Jurkat, Clone E6-1 (cell line): Measurements from ENCODE around the gene MTHFD2. TPM values are rescaled to one million over a fixed set of nuclear protein-coding genes. Genes with fewer than 3 reads are reported as not detected.
"Not testable (repeated sequence)": the region's sequence is repeated elsewhere in the genome, so short reads cannot be mapped to it uniquely, and the experiment has no call there.

Experiments used
- DNase-seq: peaks from one replicate; pipeline ENCODE4 v3.0.0-alpha.2; 2011; ENCODE audit warnings: low read depth, low spot score
- H3K4me3 ChIP-seq: 2 replicates; pipeline ENCODE4 v1.5.1; 2011; ENCODE audit warnings: mild to moderate bottlenecking, low read length, control low read depth, moderate library complexity
- polyA plus RNA-seq: library from polyadenylated mRNA; unstranded; fragments of >200 nt; gene quantifications from one replicate; pipeline ENCODE4 v1.2.1, GENCODE V29; 2012; ENCODE audit warnings: missing spikeins; ENCODE audit not compliant: insufficient read length, insufficient read depth

MTHFD2 gene
- 311 TPM for polyA plus RNA-seq

GRCh38 chr2:74198461-74199274, at the start of gene MTHFD2:
TSS of gene MTHFD2 (plus strand) at chr2:74198615. CDS start at chr2:74198642, 27 bp downstream.
- peak; percentile 91 for DNase-seq

GRCh38 chr2:74149247-74149525, 49.2 kb upstream of the MTHFD2 start:
- H3K4me3 ChIP-seq: no peak overlapping the region
- DNase-seq: no peak

More at GRCh38 chr2:74198461-74199274, at the start of gene MTHFD2:
- H3K4me3 ChIP-seq: peak within 1 kb of the TSS; percentile 71

GRCh38 chr2:74149570-74150319, 48.7 kb upstream of the MTHFD2 start:
- DNase-seq: no peak

GRCh38 chr2:74152954-74153353, 45.5 kb upstream of the MTHFD2 start:
- H3K4me3 ChIP-seq: no peak overlapping the region

More at GRCh38 chr2:74149570-74150319, 48.7 kb upstream of the MTHFD2 start:
- H3K4me3 ChIP-seq: no peak overlapping the region

GRCh38 chr2:74155830-74156229, 42.6 kb upstream of the MTHFD2 start:
- H3K4me3 ChIP-seq: no peak overlapping the region
- DNase-seq: no peak

More at GRCh38 chr2:74152954-74153353, 45.5 kb upstream of the MTHFD2 start:
- no peak for DNase-seq

GRCh38 chr2:74162951-74163350, 35.5 kb upstream of the MTHFD2 start:
- no peak for DNase-seq
- no peak overlapping the region for H3K4me3 ChIP-seq

GRCh38 chr2:74164761-74165160, 33.7 kb upstream of the MTHFD2 start:
- DNase-seq: no peak
- H3K4me3 ChIP-seq: no peak overlapping the region

GRCh38 chr2:74168739-74169138, 29.7 kb upstream of the MTHFD2 start:
- no peak overlapping the region for H3K4me3 ChIP-seq
- DNase-seq: no peak

GRCh38 chr2:74174909-74175308, 23.5 kb upstream of the MTHFD2 start:
- no peak for DNase-seq
- no peak overlapping the region for H3K4me3 ChIP-seq

- no peak for DNase-seq
- peak overlapping the region; percentile 86 for H3K4me3 ChIP-seq
Measured at GRCh38 chr2:74177696-74178095, 20.7 kb upstream of the MTHFD2 start.

GRCh38 chr2:74178211-74179062, 20.0 kb upstream of the MTHFD2 start, which contains the start of gene MOB1A:
TSS of gene MOB1A (minus strand) at chr2:74178879. CDS start at chr2:74178674, 205 bp downstream.
- DNase-seq: peak; percentile 97
- H3K4me3 ChIP-seq: peak within 1 kb of the TSS; percentile 86

- H3K4me3 ChIP-seq: peak overlapping the region; percentile 86
- DNase-seq: no peak
Measured at GRCh38 chr2:74179063-74179865, 19.2 kb upstream of the MTHFD2 start.

GRCh38 chr2:74181739-74182138, 16.7 kb upstream of the MTHFD2 start:
- no peak for DNase-seq
- no peak overlapping the region for H3K4me3 ChIP-seq

- no peak for DNase-seq
- no peak overlapping the region for H3K4me3 ChIP-seq
Measured at GRCh38 chr2:74183878-74184277, 14.5 kb upstream of the MTHFD2 start.

GRCh38 chr2:74186038-74186437, 12.4 kb upstream of the MTHFD2 start:
- peak; percentile 65 for DNase-seq
- no peak overlapping the region for H3K4me3 ChIP-seq

GRCh38 chr2:74186706-74187105, 11.7 kb upstream of the MTHFD2 start:
- DNase-seq, H3K4me3 ChIP-seq: not testable (repeated sequence)

GRCh38 chr2:74188018-74188601, 10.3 kb upstream of the MTHFD2 start:
- H3K4me3 ChIP-seq: no peak overlapping the region
- no peak for DNase-seq

- H3K4me3 ChIP-seq: no peak overlapping the region
- DNase-seq: no peak
Measured at GRCh38 chr2:74188696-74189095, 9.7 kb upstream of the MTHFD2 start.
